Measurements from ENCODE around the gene INHBC.

Gene INHBC, protein sequence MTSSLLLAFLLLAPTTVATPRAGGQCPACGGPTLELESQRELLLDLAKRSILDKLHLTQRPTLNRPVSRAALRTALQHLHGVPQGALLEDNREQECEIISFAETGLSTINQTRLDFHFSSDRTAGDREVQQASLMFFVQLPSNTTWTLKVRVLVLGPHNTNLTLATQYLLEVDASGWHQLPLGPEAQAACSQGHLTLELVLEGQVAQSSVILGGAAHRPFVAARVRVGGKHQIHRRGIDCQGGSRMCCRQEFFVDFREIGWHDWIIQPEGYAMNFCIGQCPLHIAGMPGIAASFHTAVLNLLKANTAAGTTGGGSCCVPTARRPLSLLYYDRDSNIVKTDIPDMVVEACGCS

DNA sequence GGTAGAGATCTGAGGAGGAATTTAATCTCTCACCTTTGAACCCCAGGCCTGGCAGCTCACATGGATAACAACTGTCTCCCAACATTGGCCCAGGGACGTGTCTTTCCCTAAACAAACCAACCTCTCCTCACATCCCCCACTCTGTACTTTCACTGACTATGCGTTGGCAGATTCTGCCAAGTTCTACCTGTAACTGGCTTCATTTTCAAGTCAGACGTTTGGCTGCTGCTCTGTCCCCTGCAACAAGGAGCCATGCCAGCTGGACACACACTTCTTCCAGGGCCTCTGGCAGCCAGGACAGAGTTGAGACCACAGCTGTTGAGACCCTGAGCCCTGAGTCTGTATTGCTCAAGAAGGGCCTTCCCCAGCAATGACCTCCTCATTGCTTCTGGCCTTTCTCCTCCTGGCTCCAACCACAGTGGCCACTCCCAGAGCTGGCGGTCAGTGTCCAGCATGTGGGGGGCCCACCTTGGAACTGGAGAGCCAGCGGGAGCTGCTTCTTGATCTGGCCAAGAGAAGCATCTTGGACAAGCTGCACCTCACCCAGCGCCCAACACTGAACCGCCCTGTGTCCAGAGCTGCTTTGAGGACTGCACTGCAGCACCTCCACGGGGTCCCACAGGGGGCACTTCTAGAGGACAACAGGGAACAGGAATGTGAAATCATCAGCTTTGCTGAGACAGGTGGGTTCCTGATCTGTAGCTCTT, at the start of gene INHBC:
Gene INHBC (plus strand): TSS at position 268 of the 707 bp plus-strand sequence. CDS start 103 bp downstream, at position 371.
- peaks cover 7% of the 10 kb centered on the region for H3F3A ChIP-seq (ENCODE audit: insufficient read depth)
- no peaks in the 10 kb centered on the region for H3K27me3 ChIP-seq (ENCODE audit: low read length)
- H3K9ac ChIP-seq (ENCODE audit: low read length): no peak within 1 kb of the TSS
- H3K4me3 ChIP-seq (ENCODE audit: insufficient read depth, low read length, poor library complexity, severe bottlenecking): no peak within 1 kb of the TSS
- no peak for TF ChIP-seq EZH2phosphoT487 (conservative IDR thresholded peaks at IDR 0.05; ENCODE audit: low read length)
- TF ChIP-seq, protein P1, sequence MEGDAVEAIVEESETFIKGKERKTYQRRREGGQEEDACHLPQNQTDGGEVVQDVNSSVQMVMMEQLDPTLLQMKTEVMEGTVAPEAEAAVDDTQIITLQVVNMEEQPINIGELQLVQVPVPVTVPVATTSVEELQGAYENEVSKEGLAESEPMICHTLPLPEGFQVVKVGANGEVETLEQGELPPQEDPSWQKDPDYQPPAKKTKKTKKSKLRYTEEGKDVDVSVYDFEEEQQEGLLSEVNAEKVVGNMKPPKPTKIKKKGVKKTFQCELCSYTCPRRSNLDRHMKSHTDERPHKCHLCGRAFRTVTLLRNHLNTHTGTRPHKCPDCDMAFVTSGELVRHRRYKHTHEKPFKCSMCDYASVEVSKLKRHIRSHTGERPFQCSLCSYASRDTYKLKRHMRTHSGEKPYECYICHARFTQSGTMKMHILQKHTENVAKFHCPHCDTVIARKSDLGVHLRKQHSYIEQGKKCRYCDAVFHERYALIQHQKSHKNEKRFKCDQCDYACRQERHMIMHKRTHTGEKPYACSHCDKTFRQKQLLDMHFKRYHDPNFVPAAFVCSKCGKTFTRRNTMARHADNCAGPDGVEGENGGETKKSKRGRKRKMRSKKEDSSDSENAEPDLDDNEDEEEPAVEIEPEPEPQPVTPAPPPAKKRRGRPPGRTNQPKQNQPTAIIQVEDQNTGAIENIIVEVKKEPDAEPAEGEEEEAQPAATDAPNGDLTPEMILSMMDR (IDR thresholded peaks at IDR 0.05; ENCODE audit: insufficient read depth, low read length, poor library complexity, severe bottlenecking): no peak
- no peak within 1 kb of the TSS for H3K4me2 ChIP-seq (ENCODE audit: low read depth, low read length, poor library complexity, severe bottlenecking)
- no peaks in the 10 kb centered on the region for H3K9me2 ChIP-seq (replicated peaks; ENCODE audit: insufficient read depth, low read length)
- no peaks in the 10 kb centered on the region for H3K36me3 ChIP-seq (ENCODE audit: low read length)
- H3K27ac ChIP-seq (ENCODE audit: low read depth, low read length): no peak within 1 kb of the TSS
- H4K20me1 ChIP-seq (ENCODE audit: low read depth, low read length): no peaks in the 10 kb centered on the region
- no peak within 1 kb of the TSS for H2AFZ ChIP-seq (ENCODE audit: low read depth, low read length, severe bottlenecking)
- no peaks in the 10 kb centered on the region for H3K9me3 ChIP-seq (ENCODE audit: insufficient read depth, low read length)
- peaks cover 7% of the 10 kb centered on the region for H3K79me2 ChIP-seq (ENCODE audit: insufficient read depth, low read length)

- no peak overlapping the region for H3K4me2 ChIP-seq (ENCODE audit: low read depth, low read length, poor library complexity, severe bottlenecking)
- no peak overlapping the region for H3K4me3 ChIP-seq (ENCODE audit: insufficient read depth, low read length, poor library complexity, severe bottlenecking)
- no peaks in the 10 kb centered on the region for H3K27me3 ChIP-seq (ENCODE audit: low read length)
- no peaks in the 10 kb centered on the region for H3K9me3 ChIP-seq (ENCODE audit: insufficient read depth, low read length)
- no peaks in the 10 kb centered on the region for H3K9me2 ChIP-seq (replicated peaks; ENCODE audit: insufficient read depth, low read length)
- TF ChIP-seq, protein P1 (IDR thresholded peaks at IDR 0.05; ENCODE audit: insufficient read depth, low read length, poor library complexity, severe bottlenecking): no peak
- TF ChIP-seq EZH2phosphoT487 (conservative IDR thresholded peaks at IDR 0.05; ENCODE audit: low read length): no peak
- H3F3A ChIP-seq (ENCODE audit: insufficient read depth): no peaks in the 10 kb centered on the region
- H3K79me2 ChIP-seq (ENCODE audit: insufficient read depth, low read length): peaks cover 5% of the 10 kb centered on the region; the same call in 1 of the 2 replicates
- no peak overlapping the region for H3K9ac ChIP-seq (ENCODE audit: low read length)
- H3K36me3 ChIP-seq (ENCODE audit: low read length): no peaks in the 10 kb centered on the region
- no peak overlapping the region for H2AFZ ChIP-seq (ENCODE audit: low read depth, low read length, severe bottlenecking)
- H3K27ac ChIP-seq (ENCODE audit: low read depth, low read length): no peak overlapping the region
- no peaks in the 10 kb centered on the region for H4K20me1 ChIP-seq (ENCODE audit: low read depth, low read length)
These were observed 49.0 kb upstream of the INHBC start for GRCh38 chr12:57385586-57385985.

- Histone ChIP-seq H3K9ac (ENCODE audit: low read length) (no peak overlapping the region), H3K4me2 (ENCODE audit: low read depth, low read length, poor library complexity, severe bottlenecking) (no peak overlapping the region), H3F3A (ENCODE audit: insufficient read depth) (no peaks in the 10 kb centered on the region), H4K20me1 (ENCODE audit: low read depth, low read length) (no peaks in the 10 kb centered on the region), H2AFZ (ENCODE audit: low read depth, low read length, severe bottlenecking) (no peak overlapping the region), H3K36me3 (ENCODE audit: low read length) (no peaks in the 10 kb centered on the region), H3K4me3 (ENCODE audit: insufficient read depth, low read length, poor library complexity, severe bottlenecking) (no peak overlapping the region), H3K9me3 (ENCODE audit: insufficient read depth, low read length) (no peaks in the 10 kb centered on the region), H3K27ac (ENCODE audit: low read depth, low read length) (no peak overlapping the region), H3K9me2 (replicated peaks; ENCODE audit: insufficient read depth, low read length) (no peaks in the 10 kb centered on the region), H3K79me2 (ENCODE audit: insufficient read depth, low read length) (peaks cover 5% of the 10 kb centered on the region; the same call in 1 of the 2 replicates), H3K27me3 (ENCODE audit: low read length) (no peaks in the 10 kb centered on the region)
- TF ChIP-seq, protein P1 (IDR thresholded peaks at IDR 0.05; ENCODE audit: insufficient read depth, low read length, poor library complexity, severe bottlenecking): no peak
- no peak for TF ChIP-seq EZH2phosphoT487 (conservative IDR thresholded peaks at IDR 0.05; ENCODE audit: low read length)
These were observed 48.3 kb upstream of the INHBC start for GRCh38 chr12:57386187-57386720.

Data from SU-DHL-6 (cell line).